Measurements from ENCODE around the gene UBE2F.

DNA sequence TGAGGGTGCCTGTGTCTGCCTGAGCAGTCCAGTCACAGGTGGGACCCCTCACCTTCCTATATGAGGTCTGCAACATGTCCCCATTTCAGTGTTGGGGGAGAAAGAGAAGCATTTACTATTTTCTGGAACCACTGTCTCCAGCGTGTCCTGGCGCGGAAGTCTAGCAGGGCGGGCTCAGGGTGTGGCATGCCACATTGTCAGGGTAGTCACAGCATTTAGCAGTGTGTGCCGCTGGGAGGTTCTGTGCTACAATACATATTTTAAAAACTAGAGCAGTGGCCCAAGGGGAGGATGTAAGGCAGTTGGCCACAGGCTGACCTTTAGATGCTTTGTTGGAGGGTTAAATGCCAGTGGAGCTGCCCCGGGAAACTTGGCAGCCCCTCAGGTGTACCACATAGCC, 12.5 kb downstream of the UBE2F start:
- TF ChIP-seq, protein P1, sequence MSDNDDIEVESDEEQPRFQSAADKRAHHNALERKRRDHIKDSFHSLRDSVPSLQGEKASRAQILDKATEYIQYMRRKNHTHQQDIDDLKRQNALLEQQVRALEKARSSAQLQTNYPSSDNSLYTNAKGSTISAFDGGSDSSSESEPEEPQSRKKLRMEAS (CRISPR knock-in tag; IDR thresholded peaks at IDR 0.05) = no peak
- TF ChIP-seq YY1 (IDR thresholded peaks at IDR 0.05; ENCODE audit: borderline replicate concordance in 1 of 3, control insufficient read depth in 1 of 3, extremely low read depth in 1 of 3, insufficient read depth in 3 of 3, insufficient read length in 1 of 3, insufficient replicate concordance in 2 of 3, low read depth in 1 of 3, low read length in 2 of 3) (no peak), EHMT2 (IDR thresholded peaks at IDR 0.05) (no peak), EP300 (IDR thresholded peaks at IDR 0.05; ENCODE audit: low read length) (no peak)

Measured in K562 (cell line).